Measurements from ENCODE around the gene CPO.
"Not testable (repeated sequence)": the region's sequence is repeated elsewhere in the genome, so short reads cannot be mapped to it uniquely, and the experiment has no call there.

Gene CPO, protein sequence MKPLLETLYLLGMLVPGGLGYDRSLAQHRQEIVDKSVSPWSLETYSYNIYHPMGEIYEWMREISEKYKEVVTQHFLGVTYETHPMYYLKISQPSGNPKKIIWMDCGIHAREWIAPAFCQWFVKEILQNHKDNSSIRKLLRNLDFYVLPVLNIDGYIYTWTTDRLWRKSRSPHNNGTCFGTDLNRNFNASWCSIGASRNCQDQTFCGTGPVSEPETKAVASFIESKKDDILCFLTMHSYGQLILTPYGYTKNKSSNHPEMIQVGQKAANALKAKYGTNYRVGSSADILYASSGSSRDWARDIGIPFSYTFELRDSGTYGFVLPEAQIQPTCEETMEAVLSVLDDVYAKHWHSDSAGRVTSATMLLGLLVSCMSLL

DNA sequence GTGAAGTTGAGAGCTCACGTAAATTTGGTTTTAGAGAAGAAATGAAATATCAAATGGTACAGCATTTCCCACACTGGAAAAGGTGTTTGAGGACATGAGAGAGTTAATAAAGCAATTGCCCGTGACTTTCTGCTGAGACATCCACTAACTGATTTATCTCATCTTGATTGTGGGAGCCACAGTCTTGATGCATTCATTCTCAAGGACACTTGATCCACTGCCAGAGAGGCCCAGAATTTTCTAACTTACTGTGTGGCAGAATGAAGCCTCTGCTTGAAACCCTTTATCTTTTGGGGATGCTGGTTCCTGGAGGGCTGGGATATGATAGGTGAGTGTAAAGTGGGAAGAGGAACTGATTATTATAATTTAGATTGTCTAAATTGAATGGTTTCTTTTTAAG is at the start of gene CPO:
CPO (plus strand) TSS at position 179 of the 400 bp plus-strand sequence; CDS start at position 261, 82 bp downstream.
- DNase-seq (ENCODE audit: low read depth, low spot score), result no peak

DNA sequence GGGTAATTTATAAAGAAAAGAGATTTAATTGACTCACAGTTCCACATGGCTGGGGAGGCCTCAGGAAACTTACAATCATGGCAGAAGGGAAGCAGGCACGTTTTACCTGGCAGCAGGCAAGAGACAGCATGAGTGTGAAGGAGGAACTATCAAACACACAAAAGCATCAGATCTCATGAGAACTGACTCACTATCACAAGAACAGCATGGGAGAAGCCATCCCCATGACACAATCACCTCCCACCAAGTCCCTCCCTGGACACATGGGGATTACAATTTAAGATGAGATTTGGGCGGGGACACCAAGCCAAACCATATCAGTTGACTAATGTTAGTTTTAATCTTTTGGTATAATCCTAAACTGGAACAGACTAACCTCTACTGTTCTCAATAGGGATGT is 49.1 kb upstream of the CPO start:
- no peak for DNase-seq (ENCODE audit: low read depth, low spot score)

DNA sequence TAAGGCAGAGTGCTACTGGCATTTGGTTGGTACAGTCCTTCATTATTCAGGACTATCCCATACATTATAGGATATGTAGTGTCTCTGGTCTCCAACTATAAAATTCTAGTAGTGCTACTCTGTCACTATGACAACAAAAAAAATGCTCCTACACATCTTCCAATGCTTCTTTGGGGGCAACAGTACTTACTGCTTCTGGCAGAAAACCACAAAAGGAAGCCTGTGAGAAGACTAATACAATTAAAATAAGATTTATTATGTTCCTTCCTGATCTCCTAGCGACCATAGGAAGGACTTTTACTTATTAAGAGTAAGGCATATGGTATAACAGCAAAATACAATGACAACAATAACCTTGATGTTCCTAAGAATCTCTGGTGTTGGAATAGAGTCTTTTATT is 48.4 kb upstream of the CPO start:
- DNase-seq (ENCODE audit: low read depth, low spot score), result no peak

DNA sequence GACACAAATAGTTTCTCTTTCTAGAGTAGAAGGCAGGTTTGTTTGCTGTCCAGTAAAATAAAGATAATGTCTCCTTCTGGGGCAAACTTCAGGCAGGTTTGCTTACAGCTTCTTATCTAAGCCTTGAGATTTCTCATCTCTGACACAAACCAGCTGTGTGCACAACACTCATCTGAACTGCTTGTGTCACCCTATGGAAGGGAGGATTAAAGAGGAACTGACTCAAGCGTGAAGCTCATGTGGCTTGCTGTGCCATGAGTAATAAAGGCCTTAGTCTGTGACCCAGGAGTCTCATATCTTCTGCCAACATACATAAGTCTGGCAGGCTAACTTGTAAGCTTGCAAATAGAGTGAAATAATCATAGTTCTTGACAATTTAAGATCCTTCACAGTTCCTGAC is 24.2 kb upstream of the CPO start:
- DNase-seq (ENCODE audit: low read depth, low spot score), result no peak

DNA sequence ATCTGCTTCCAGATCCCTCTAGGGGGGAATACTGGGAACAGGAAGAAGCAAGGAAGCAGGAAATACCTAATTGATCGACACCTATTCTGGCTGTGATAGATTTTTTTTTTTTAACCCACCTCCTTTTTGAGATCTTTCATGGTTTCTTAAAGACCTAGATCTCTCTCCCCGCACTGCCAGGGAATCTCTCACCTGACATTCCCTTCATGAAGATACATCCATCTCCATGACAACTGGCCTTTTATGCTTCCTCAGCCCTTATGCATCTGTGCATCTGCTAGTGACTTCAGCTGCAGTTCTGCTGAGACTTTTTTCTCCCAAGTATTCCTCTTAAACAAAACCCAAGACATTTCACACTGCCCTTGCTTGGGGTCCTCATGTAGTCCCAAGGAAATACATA is 21.1 kb upstream of the CPO start:
- no peak for DNase-seq (ENCODE audit: low read depth, low spot score)

DNA sequence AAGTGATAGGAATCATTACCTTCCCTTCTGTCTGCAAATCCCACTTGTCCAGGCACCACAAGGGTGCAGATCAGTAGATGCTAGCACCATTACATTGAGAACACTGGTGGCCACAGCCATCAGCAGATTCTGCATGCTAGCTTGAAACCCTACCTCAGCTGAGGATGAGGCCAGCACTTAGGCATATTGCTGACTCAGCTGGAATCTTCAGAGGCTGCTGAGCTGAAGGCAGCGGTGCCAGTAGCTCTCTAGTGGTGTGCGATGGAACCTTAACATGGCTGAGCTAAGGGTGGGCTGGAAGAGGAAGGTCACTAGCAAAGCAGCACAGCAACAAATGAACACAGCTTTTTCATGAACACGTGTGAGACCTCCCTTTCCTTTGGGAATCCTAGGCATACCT is 19.0 kb upstream of the CPO start:
- DNase-seq (ENCODE audit: low read depth, low spot score), result no peak

DNA sequence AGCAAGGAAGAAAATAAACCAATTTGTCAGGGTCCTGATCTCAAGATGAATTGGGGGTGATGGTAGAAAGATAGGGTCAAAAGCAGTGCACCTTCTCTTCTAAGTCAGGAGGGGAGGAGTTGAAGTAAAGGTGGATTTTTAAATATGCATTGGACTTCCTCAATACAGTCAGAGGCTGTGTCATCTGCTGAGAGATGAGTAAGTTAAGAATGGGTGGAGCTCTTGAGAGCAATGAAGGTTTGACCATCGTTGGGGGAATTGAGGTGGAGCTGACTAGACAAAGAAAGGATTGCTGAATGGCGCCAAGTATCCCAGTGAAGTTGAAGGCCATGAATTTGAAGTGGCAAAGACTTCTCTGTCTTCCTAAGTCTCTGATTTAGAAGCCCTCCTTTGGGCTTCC is 18.4 kb upstream of the CPO start:
- no peak for DNase-seq (ENCODE audit: low read depth, low spot score)

DNA sequence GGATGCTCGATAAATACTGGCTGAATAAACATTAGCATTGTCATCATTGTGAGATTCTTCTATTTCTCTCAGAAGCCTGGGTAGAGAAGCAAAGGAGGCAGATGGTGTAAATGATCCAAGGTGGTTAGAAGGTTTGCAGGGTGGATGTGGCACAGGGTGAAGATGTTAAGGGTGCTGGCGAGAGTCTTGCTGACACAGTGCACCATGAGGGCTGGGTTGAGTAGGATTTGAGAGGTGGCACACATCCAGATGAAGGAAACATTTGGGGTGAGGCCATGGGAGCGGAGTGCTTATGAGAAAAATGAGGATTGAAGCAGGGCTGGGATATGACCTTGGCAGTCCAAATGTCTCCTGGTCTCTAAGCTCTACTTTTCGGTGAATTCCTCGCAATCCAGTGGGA is 17.8 kb upstream of the CPO start:
- no peak for DNase-seq (ENCODE audit: low read depth, low spot score)

DNA sequence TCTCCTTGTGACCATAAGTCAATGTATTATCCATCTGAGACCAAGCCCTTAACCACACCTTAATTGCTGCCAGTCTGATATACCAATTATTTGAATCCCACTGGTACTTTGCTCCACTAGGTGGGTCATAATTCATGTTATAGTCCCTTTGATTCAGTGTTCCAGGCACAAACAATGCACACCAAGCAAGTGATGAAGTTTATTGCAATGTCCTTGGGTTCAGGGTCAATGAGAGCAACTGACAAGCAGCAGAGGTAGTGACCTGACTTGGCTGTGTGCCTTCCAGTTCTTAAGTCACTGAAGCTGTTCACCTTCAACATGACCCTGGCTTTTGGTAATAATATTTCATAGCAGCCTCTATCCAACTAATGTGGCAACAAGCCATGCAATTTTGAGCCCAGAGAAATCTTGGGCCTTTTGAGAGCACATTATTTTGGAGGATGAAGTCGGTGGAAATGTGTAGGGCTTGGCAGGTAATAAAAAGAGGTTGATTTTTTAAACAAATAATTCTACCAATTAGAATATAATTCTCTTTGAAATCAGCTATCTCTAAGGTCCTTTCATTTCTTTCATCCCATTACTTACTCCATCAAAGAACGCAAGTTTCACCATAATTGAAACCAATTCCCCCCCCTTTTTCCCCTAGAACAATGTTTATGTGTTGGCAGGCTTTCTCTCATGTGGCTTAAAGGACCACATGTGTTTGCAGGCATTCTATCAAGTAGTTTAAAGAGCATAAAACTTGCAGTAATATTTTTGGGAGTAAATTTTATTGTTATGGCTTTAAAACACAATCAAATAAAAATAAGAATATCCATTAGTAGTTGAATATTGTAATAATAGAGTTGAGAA is 3.1 kb upstream of the CPO start:
- no peak for DNase-seq (ENCODE audit: low read depth, low spot score)

DNA sequence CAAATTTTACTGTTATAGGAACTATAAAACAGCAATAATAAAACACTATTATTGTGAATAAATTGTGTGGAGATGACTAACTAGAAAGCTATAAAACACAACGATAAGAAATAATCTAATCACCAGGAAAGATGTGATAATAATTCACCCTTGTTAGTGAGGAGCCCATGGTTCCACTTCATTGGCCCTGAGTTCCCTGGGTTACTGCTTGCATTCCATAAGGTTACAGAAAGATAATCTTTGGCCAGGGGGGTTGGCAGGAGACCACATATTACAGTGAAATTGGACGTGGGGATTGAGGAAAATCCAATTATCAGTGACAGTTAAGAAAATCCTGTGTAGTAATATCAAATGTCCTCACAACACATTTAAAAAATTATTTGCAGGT is 2.5 kb upstream of the CPO start:
- DNase-seq (ENCODE audit: low read depth, low spot score), result no peak

DNA sequence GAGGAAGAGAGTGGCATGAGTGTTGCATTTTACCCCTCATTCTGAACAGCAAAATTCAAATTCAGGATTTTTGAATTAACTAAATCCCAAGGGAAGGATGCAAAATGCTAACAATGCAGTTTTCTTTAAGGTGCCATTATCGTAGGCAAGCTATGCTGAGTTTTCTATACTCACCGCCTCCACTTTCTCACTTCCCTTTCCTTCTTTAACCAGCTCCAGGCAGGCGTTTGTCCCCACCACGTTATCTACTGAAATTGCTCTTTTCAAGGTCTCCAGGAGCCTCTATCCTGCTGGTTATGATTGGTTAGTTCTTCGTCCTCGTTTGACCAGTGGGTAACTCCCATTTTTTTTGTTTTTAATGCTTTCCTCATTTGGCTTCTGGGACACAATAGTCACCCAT is 1.8 kb upstream of the CPO start:
- no peak for DNase-seq (ENCODE audit: low read depth, low spot score)

DNA sequence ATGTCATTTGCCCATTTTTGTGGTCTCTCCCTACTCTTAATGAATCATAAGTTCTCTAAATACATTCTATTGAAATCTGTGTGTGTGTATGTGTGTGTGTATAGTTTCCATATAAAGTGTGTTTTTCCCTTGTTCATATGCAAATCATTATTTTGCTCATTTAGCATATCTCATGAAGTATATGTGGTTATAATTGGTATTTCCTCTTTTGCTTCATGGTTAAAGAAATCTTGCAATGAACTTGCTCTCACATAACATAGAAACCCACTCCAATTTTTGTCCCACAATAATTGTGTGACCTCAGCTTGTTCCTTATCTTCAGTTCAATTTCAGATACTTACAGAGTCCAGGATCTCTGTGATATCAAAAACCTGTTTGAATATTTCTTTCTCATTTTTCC is 1.2 kb downstream of the CPO start:
- DNase-seq (ENCODE audit: low read depth, low spot score), result no peak

DNA sequence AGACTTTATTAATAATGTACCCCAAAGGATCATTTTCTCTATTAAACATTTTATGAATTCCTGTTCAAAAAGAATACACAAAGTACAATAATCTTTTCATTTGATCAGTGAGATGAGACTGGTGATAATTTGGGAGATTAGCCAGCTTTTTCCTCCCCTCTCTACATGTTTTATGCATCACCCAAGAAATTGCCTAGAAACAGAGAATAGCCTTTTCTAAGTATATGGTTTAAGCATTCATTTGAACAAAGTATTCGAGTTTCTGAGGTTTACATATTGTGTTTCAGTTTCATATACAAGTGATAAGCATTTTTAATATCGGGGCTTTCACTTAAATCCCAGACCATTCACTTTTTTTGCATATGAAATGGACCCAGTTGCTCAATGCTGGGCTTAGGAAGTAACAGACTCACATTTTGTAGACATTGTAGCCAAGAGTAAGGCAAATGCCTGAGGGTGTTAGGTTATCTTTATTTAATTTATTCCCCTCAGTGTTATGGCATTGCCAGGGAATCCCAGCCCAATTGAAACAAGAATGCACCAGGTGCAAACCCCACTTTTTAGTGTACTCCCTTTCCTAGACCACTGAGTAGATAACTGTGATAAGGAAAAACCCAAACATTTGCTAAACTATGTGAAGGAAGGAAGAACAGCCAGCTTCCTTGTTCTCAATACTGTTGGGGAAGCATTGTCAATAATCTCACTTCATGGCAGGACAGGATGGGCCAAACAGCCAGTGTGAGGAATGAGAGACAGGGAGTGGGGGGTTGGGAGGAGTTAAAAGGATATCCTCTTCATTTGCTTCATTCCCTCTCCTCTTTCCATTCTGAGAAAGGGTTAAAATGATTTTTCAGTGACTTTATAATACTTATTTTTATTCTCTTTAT is 3.5 kb downstream of the CPO start:
- DNase-seq (ENCODE audit: low read depth, low spot score), result no peak

DNA sequence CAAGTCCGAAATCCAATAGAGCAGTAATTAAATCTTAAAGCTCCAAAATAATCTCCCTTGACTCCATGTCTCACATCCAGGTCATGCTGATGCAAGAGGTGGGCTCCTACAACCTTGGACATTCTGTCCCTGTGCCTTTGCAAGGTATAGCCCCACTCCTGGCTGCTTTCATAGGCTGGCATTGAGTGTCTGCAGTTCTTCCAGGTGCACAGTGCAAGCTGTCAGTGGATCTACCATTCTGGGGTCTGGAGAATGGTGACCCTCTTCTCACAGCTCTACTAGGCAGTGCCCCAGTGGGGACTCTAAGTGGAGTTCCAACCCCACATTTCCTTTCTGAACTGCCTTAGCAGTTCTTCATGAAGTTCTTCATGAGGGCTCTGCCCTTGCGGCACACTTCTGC is 14.1 kb downstream of the CPO start:
- not testable (repeated sequence) for DNase-seq (ENCODE audit: low read depth, low spot score)

DNA sequence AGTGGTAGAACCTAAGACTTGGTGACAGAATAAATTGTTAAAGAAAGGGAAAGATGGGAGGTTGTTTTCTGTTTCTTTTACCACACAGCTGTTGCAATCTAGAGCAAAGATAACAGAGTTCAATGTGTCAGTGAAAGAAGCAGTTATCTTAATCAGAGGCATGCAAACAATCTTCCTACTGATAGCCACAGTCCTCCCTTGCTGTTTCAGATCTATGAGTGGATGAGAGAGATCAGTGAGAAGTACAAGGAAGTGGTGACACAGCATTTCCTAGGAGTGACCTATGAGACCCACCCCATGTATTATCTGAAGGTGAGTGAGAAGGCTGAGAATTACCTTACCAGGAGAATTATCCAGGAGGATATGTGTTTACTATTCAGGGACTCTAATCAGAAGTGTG is 15.9 kb downstream of the CPO start:
- DNase-seq (ENCODE audit: low read depth, low spot score), result no peak

DNA sequence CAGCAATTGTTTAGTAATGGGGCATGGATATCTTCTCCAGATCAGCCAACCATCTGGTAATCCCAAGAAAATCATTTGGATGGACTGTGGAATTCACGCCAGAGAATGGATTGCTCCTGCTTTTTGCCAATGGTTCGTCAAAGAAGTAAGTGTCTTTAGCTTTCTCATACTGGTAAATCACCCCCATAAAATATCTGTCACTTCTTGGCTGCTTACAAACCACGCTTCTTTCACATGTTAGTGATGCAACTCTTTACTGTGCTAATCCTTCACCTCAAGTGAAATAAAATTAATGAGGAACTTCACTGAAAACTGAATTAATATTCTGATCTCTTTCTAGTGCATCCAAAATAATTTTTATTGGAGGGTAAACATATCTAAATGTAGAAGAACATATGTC is 18.9 kb downstream of the CPO start:
- no peak for DNase-seq (ENCODE audit: low read depth, low spot score)

DNA sequence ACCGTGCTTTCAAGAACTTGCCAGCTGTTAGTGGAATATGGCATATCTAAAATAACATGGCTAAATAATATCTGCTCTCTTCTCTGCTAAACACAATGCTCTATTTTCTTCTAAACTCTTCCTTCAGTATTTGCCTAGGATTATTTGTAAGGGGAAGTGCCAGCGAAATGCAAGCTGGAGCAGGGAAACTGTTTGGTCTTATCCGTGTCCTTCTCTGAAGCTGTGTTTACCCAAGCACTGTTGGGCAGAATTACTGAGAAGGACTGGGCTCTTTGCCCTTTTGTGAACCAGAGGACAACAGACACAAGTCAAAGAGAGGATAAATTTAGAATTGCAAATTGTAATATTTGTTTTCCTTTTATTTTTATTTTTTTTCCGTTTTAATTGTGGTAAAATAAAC is 23.6 kb downstream of the CPO start:
- no peak for DNase-seq (ENCODE audit: low read depth, low spot score)

DNA sequence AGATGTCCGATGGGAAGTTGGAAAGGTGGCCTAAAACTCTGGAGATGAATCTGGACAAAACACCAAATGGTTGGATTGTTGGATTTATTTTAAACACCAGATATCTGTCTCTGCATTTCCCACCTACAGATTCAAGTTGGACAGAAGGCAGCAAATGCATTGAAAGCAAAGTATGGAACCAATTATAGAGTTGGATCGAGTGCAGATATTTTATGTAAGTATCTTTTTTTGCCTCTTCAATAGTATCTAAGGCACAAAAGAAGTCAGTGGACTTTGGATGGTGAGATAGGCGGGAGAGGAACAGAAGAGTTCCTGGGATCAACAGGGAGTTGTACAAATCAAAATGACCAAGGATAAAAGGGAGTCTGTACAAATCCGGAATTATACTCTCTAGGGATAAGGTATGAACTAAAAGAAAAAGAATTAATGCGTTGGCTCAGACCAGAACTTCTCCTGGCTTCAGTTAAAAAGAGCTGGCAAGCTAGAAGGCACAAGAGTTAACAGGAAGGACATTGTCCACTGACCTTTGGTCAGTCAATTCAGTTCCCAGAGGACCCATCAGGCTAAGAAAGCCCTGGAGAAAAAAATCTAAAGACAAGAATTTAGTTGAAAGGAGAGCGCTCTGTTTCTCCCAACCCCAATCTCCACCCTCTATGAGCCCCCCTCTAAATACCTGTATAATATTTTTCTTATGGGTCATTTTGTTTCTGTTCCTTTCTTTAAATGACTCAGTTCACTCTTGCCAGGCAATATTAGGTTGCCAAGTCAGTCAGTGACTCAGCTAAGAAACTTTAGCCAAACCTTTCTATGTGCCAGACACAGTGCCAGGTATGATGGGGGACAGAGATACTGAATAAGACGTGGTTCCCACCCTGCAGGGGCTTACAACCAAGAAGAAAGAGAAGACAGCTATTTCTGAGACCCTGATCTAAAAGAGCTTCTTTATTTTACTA is 29.1 kb downstream of the CPO start:
- no peak for DNase-seq (ENCODE audit: low read depth, low spot score)

DNA sequence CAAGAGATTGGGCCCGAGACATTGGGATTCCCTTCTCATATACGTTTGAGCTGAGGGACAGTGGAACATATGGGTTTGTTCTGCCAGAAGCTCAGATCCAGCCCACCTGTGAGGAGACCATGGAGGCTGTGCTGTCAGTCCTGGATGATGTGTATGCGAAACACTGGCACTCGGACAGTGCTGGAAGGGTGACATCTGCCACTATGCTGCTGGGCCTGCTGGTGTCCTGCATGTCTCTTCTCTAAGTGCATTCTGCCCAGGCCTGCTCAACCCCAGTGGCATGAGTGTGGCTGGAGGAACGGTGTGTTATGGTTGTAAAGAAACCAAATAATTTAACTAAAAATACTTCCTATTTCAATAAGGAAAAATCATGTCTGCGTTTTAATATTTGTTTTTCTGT is 29.9 kb downstream of the CPO start:
- no peak for DNase-seq (ENCODE audit: low read depth, low spot score)

DNA sequence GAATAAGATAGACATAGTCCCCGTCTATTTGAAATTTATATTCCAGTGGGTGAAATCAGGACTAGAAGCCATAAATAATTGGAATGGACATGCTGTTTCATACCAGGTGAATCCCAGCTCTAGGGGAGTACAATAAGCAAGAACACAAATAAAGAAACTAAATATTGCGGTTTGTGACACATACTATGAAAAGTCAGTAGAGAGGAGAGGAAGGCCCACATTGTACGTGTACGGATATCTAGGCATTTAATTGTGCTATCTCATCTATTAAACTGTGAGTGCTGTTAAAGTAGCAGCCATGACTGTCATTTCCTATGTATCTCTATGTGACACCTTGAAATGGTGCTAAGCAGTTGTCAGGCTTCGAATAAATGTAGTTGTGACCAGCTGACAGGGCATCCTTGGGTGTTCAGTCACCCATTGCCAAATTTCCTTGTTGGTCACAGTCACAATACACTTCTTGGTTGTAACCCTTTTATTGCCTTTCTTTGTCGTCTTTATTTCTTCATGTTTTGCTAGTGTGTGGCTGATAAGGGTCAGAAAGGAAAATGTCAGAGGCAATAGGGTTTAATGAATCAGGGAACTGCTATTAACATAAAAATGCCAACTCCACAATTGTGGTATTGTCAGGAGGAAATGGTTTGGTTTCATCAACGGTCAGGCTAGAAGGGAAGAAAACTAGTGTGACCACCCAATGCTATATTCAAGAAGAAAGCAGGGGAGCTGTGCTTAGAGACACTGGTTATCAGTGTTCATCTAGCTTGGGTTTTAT is 31.5 kb downstream of the CPO start:
- no peak for DNase-seq (ENCODE audit: low read depth, low spot score)

Measured in activated CD4-positive, CD25-positive, alpha-beta regulatory T cell treated with anti-CD3 and anti-CD28 coated beads, Interleukin-2, amount 50 U/mL, for 16 hours (primary cell).